ENCODE data around the gene RSPRY1.

DNA sequence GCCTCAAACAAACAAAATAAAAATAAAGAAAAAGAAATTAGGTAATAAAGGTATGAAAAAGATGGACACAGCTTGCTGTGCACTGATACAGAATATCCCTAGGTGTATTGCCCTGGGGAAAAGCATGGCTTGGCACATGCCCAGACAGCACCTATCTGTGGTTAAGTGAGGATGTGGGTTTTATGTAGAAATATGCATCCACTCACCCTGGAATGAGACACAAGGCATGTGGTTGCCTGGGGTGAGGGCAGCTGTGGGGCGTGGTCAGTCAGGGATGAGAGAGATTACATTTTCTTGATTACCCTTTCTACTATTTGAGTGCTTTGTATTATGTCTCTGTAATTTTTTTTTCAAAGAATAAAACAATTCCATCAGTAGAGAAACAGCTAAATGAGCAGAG is 91.5 kb downstream of the RSPRY1 start:
- TF ChIP-seq, protein P1, sequence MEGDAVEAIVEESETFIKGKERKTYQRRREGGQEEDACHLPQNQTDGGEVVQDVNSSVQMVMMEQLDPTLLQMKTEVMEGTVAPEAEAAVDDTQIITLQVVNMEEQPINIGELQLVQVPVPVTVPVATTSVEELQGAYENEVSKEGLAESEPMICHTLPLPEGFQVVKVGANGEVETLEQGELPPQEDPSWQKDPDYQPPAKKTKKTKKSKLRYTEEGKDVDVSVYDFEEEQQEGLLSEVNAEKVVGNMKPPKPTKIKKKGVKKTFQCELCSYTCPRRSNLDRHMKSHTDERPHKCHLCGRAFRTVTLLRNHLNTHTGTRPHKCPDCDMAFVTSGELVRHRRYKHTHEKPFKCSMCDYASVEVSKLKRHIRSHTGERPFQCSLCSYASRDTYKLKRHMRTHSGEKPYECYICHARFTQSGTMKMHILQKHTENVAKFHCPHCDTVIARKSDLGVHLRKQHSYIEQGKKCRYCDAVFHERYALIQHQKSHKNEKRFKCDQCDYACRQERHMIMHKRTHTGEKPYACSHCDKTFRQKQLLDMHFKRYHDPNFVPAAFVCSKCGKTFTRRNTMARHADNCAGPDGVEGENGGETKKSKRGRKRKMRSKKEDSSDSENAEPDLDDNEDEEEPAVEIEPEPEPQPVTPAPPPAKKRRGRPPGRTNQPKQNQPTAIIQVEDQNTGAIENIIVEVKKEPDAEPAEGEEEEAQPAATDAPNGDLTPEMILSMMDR (IDR thresholded peaks at IDR 0.05), result no peak
- TF ChIP-seq POLR2A (IDR thresholded peaks at IDR 0.05; ENCODE audit: low read depth) (no peak), POLR2AphosphoS5 (IDR thresholded peaks at IDR 0.05) (no peak), EP300 (IDR thresholded peaks at IDR 0.05) (no peak)

All from esophagus muscularis mucosa (tissue), 4 donors.